PFSK-1 (cell line): ENCODE measurements around the gene ADCY6.

Source experiments
- FOXP2 ChIP-seq: optimal IDR thresholded peaks from 2 replicates; pipeline ENCODE3; 2011; ENCODE audit warnings: borderline replicate concordance, control low read depth, inconsistent platforms; ENCODE audit not compliant: insufficient read depth; ENCODE audit errors: extremely low read length, extremely low read depth
- POLR2AphosphoS5 ChIP-seq: IDR thresholded peaks from 2 replicates; pipeline ENCODE4 v1.6.1; 2012; ENCODE audit warnings: low read depth, mild to moderate bottlenecking, control low read depth, low read length, moderate library complexity
- SIN3A ChIP-seq: IDR thresholded peaks from 2 replicates; pipeline ENCODE4 v1.6.1; 2012; ENCODE audit warnings: mild to moderate bottlenecking, low read length, moderate library complexity, borderline replicate concordance; ENCODE audit not compliant: insufficient read depth

GRCh38 chr12:48786591-48787544 is 2.0 kb downstream of the ADCY6 start:
- TF ChIP-seq POLR2AphosphoS5 (no peak), SIN3A (no peak), FOXP2 (no peak)
